ENCODE measurements around the gene PRDM16.

Gene PRDM16

DNA sequence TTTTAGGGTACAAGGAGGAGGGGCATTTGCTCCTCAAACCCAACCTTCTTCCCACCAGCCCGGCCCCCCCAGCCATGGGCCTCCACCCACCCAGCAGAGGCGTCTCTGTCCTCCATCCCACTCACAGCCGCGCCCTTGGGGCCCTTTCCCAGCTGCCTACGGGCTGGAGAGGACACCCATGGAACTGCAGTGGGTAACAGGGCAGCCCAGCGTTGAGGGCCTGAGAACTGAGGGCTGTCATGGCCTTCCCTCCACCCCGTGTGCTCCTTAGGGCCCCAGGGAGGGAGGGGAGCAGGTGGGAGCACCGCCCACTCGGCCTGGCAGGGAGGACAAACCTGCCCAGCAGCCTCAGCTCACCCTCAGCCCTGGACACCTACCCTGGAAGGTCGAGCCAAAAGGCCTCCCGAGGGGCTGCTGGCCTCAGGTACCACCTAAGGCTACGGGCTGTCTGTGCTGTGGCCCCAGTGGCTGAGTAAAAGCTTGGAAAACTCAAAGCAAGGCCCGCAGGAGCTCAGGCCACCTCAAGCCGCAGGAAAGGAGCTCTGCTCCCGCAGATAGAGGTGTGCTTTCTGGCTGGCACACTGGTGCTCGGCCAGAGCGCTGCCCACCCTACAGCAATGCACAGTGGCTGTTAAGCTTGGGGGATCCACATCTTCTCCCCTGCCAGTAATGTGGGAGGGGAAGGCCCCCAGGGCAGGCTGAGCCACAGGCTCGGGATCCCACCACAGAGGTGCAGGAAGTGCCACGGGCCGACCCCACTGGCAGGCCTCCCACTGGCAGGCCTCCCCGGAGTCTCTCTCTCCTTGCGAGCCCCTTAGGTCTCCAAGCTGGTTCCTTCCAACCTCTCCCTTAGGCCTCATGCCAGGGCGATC, 383.2 kb downstream of the PRDM16 start:
- no peaks in the 10 kb centered on the region for H3K4me1 Mint-ChIP-seq (ENCODE audit: low read depth)
- no peak overlapping the region for H3K27ac Mint-ChIP-seq
- peaks cover 13% of the 10 kb centered on the region for H3K27me3 Mint-ChIP-seq (ENCODE audit: low read depth)
- H3K4me3 Mint-ChIP-seq: no peak overlapping the region
- no peaks in the 10 kb centered on the region for H3K9me3 Mint-ChIP-seq
- H3K36me3 Mint-ChIP-seq (ENCODE audit: low read depth): no peaks in the 10 kb centered on the region

DNA sequence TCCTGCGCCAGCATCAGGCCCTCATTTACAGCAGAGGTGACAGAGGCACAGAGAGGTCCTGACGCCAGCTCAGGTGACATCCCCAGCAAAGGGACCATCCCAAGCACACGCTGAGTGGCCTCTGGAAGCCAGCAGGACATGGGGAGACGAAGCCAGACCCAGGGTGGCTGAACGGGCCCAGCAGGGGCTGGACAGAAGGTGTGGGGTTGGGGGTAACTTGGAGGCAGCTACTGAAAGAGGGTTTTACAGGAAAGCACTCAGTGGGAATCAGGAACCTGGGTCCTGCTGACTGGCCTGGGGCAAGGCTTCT, 383.8 kb downstream of the PRDM16 start:
- Mint-ChIP-seq H3K27me3 (ENCODE audit: low read depth) (peaks cover 13% of the 10 kb centered on the region), H3K4me1 (ENCODE audit: low read depth) (no peaks in the 10 kb centered on the region), H3K4me3 (no peak overlapping the region), H3K36me3 (ENCODE audit: low read depth) (no peaks in the 10 kb centered on the region), H3K9me3 (no peaks in the 10 kb centered on the region), H3K27ac (no peak overlapping the region)

DNA sequence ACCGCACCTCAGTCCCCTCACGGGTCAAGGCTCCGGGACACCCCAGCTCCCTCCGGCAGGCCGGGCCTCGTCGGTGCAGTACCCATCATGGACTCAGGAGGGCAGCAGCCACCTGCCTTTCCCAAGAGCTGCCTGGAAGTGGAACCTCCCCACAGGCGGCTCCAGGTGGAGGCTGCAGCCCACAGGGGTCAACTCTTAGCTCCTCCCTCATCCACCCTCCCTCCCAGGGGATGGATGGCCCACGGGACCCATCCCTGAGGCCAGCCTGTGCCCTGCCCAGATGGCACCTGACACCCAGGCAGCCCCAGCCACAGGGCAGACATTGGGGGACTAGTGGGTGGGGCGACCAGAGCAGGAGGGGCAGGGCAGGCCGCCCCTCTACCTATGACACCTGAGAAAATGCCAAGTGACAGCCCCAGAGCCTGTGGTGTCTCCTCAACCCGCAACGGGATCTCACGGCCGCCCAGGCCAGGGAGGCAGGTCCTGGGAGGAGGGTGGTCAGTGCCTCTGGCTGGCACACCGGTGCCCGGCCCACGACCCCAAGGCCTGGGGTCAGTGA, 384.3 kb downstream of the PRDM16 start:
- H3K36me3 Mint-ChIP-seq (ENCODE audit: low read depth): no peaks in the 10 kb centered on the region
- no peak overlapping the region for H3K4me3 Mint-ChIP-seq
- no peaks in the 10 kb centered on the region for H3K4me1 Mint-ChIP-seq (ENCODE audit: low read depth)
- peaks cover 13% of the 10 kb centered on the region for H3K27me3 Mint-ChIP-seq (ENCODE audit: low read depth)
- H3K9me3 Mint-ChIP-seq: no peaks in the 10 kb centered on the region
- H3K27ac Mint-ChIP-seq: no peak overlapping the region

DNA sequence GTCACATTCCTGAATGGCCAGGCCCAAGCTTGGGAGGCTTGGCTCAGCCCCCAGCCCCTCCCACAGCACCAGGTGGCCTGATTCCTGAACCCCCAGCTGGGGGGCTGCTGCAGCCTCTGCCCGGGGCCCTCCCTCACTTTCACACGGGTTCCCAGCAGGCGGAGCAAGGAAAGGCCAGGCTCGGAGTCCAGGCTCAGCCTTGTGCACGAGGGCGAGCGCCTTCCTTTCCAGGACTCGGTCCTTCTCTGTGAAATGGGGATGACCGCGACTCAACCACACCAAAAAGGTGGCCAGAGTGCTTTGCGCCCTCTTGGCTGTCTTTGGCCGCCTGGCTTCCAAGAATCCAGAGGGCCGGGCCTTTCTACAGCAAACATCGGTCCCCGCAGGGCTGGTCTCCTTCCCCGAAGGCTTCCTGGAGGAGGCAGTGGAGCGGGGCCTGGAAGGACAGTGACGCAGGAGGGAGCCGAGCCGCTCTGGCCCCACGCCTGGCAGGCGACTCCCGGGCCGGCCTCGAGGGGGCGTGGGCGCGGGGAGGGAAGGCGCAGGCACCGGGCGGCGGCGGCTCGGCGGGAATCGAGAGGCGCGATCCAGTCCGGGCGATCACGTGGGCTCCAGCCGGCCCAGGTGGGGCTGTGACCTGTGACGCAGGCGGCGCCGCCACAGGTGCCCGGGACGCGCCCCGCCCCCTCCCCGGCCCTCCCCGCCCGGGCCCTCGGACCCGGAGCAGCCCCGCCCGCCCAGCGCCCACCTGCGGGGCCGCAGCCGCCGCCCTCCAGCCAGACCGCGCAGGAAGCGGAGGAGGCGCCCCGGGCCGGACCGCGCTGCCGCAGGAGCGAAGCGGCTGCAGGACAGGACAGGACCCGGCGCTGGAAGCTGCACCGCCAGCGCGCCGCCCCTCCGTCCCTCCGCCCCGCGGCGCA, 385.1 kb downstream of the PRDM16 start, which contains the start of gene ARHGEF16:
TSS of gene ARHGEF16 (plus strand) at position 775 of the 920 bp plus-strand sequence. CDS start 8,420 bp downstream, outside the sequence.
- no peaks in the 10 kb centered on the region for H3K9me3 Mint-ChIP-seq
- no peaks in the 10 kb centered on the region for H3K36me3 Mint-ChIP-seq (ENCODE audit: low read depth)
- peaks cover 10% of the 10 kb centered on the region for H3K27me3 Mint-ChIP-seq (ENCODE audit: low read depth)
- H3K4me1 Mint-ChIP-seq (ENCODE audit: low read depth): no peaks in the 10 kb centered on the region
- H3K27ac Mint-ChIP-seq: no peak within 1 kb of the TSS
- no peak within 1 kb of the TSS for H3K4me3 Mint-ChIP-seq

DNA sequence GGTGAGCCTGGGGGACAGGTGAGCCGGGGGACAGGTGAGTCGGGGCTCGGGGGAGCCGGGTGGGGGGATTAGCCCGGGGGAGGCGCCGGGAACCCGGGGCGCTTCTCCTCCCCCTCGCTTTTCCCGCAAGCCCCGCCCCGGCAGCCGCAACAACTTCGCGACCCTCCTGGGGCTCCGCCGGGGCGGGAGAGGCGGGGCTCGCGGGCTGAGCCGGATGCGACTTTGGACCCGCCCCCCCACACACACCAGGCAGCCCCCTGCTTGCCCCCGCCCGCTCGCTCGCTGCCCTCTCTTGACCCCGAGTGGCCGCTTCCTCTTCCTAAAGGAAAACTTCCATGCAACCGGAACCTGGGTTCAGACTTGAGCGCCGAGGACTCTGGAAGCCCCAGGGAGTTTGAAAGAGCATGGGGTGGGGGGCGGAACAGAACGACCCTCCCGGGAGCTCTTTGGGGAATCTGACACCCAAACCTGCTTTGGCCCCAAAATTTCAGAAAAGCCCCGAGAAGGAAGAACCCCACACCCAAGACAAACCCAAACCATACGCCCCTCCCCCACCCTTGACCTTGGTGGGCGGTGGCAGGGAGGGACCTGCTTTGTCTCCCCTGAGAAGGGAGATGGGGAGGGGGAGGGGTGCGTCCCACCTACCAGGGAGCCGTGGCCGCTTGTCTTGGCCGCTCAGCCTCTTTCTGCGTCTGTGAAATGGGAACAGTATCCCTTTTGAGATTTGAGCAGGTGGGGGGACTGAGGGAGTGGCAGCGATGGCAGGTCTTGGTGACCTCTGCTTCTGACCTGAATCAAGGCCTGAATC, 386.0 kb downstream of the PRDM16 start:
- Mint-ChIP-seq H3K27me3 (ENCODE audit: low read depth) (peaks cover 10% of the 10 kb centered on the region), H3K4me1 (ENCODE audit: low read depth) (no peaks in the 10 kb centered on the region), H3K27ac (no peak overlapping the region), H3K9me3 (no peaks in the 10 kb centered on the region), H3K4me3 (no peak overlapping the region), H3K36me3 (ENCODE audit: low read depth) (no peaks in the 10 kb centered on the region)

DNA sequence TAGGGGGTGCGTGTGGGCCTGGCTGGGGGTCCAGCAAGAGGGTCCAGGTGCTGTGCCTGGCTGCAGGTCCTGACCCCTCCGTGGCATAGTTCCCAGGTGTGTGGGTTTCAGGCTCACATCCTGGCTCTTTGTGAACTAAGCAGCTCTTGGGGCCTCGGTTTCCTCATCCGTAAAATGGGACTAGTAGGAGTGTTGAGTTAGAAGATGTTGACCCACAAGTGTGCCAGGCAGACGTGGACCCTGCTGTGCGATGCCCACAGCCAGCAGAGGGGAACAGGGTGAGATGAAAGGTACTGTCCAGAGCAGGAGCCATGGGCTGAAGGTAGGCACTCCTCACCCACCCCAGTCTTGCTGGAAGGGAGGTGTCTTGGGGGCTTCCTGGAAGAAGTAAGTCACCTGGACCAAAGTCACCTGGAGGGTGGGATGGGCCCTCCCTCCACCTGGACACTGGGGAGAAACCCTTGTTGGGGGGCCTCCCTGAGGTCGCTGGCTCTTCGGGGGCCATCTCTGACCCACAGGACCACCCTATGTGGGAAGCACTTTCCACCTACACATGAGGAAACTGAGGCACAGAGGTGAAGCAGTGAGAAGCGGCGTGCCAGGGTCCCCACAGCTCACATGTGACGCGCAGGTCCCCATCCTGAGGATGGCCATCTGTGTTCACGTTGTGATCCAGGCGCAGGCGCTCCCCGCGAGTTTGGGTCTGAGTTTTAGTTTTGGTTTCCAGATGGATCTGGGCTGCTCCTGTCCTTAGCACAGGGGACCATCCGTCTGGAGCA, 386.9 kb downstream of the PRDM16 start:
- Mint-ChIP-seq H3K36me3 (ENCODE audit: low read depth) (no peaks in the 10 kb centered on the region), H3K27me3 (ENCODE audit: low read depth) (peaks cover 10% of the 10 kb centered on the region)

DNA sequence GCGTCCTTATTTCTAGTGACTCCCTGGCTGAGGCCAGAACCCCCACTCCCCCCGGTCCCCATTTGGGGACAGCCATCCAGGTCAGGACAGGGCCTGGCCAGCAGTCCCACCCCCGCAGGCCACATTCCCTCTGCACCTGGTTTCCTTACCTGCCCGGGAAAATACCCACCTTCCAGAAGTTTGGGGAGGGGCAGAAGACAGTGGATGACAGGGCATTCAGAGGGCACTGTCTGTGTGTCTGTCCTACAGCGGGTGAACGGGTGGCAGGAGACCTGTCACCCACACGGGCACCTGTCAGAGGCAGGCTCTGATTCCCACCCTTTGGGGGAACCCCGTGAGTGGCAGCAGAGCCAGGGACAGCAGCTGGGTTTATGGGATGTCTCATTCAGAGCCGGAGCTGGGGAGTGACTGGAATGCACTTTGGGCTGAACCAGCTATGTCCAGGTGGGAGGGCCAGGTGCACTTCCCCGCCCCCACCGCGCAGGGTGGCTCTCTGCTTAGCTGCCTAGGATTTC, 387.5 kb downstream of the PRDM16 start:
- H3K4me3 Mint-ChIP-seq: no peak overlapping the region
- peaks cover 10% of the 10 kb centered on the region for H3K27me3 Mint-ChIP-seq (ENCODE audit: low read depth)
- H3K9me3 Mint-ChIP-seq: no peaks in the 10 kb centered on the region
- H3K27ac Mint-ChIP-seq: no peak overlapping the region
- no peaks in the 10 kb centered on the region for H3K4me1 Mint-ChIP-seq (ENCODE audit: low read depth)
- H3K36me3 Mint-ChIP-seq (ENCODE audit: low read depth): no peaks in the 10 kb centered on the region

More for the DNA sequence above, 386.9 kb downstream of the PRDM16 start:
- Mint-ChIP-seq H3K27ac (no peak overlapping the region), H3K4me3 (no peak overlapping the region), H3K4me1 (ENCODE audit: low read depth) (no peaks in the 10 kb centered on the region), H3K9me3 (no peaks in the 10 kb centered on the region)

DNA sequence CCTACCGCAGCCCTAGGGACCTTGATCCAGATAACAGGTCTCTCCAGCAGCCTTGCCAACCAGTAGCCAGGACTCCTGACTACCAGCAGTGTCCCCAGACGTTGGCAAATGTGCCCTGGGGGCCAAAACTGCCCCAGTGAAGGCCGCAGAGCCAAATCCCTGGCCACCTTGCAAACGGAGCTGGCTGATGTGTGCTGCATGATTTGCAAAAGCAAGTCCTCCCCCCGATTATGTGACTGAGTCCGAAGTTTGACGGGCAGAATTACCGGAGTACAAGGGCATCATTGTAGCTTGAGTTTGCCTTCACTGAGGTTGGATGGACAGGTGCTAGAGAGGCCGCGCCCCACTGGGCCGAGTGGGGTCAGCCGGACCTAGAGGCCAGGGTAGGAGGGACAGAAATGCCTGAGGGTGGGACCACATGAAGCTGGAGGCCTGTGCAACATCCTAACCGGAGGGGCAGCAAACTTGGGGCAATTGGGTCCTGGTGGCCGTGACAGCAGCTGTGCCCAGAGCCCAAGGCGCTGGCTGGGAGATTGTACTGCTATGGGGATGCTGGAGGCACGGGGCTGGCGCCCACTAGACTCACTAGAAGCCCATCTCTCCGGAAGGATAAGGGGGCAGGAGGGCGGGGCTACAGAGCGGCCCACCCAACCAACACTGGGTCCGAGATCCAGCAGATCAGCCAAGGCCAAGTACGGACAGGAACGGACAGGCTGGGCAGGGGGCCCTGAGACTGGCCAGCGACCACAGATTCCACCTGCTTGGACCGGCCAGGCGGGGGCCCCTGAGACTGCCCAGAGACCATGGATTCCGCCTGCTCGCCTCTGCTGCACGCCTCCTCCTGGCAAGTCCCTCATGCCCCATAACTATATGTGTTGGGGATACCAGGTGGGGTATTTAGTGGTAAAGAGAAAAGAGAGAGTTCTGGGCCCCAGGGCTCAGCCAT, 388.2 kb downstream of the PRDM16 start:
- H3K4me3 Mint-ChIP-seq: no peak overlapping the region
- no peak overlapping the region for H3K27ac Mint-ChIP-seq
- no peaks in the 10 kb centered on the region for H3K9me3 Mint-ChIP-seq
- H3K27me3 Mint-ChIP-seq (ENCODE audit: low read depth): peaks cover 10% of the 10 kb centered on the region
- no peaks in the 10 kb centered on the region for H3K36me3 Mint-ChIP-seq (ENCODE audit: low read depth)
- H3K4me1 Mint-ChIP-seq (ENCODE audit: low read depth): no peaks in the 10 kb centered on the region

DNA sequence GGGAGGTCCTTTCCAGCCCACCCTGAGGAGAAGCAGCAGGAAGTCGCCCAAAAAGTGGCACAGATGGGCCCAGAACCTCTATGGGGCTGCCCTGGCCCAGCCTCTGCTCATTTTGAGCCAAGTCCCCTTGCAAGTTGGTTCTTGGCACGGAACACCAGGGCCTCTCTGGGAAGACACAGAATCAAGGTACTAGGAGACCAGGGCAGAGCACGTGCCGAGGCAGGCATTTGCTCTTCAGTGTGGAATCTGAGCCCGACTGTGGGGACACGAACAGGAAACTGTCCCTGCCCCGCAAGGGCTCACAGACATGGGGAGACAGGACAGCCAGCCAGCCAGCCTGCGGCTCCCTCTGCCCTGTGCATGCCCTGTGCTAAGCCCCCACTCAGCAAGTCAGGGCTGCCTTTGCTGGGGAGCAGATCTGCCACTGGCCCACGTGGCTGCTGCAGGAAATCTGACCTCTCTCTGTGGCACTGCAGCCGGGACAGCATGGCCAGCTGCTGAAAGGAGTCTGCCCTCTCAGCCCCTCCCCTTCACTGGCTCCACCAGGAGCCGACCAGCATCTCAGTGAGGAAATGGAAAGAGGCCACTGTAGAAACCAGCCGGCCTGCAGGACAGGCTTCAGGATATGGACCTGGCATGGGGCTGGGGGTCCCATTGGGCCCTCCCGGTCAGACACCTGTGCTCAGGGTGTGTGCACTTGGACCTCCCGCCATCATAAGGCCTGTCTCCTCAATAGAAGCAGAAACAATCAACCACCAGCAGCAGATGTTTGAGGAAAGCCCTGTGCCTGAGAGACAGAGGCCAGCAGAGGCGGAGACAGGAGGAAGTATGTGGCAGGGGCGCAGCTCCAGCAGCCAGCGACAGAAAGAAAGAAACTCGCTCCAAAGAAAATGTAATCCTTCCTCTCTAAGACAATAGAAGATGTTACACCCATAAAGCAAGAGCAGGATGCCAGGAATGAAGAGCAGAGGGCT, 389.2 kb downstream of the PRDM16 start:
- no peaks in the 10 kb centered on the region for H3K9me3 Mint-ChIP-seq
- H3K4me3 Mint-ChIP-seq: no peak overlapping the region
- H3K4me1 Mint-ChIP-seq (ENCODE audit: low read depth): no peaks in the 10 kb centered on the region
- H3K27me3 Mint-ChIP-seq (ENCODE audit: low read depth): peaks cover 9% of the 10 kb centered on the region
- no peaks in the 10 kb centered on the region for H3K36me3 Mint-ChIP-seq (ENCODE audit: low read depth)
- no peak overlapping the region for H3K27ac Mint-ChIP-seq

DNA sequence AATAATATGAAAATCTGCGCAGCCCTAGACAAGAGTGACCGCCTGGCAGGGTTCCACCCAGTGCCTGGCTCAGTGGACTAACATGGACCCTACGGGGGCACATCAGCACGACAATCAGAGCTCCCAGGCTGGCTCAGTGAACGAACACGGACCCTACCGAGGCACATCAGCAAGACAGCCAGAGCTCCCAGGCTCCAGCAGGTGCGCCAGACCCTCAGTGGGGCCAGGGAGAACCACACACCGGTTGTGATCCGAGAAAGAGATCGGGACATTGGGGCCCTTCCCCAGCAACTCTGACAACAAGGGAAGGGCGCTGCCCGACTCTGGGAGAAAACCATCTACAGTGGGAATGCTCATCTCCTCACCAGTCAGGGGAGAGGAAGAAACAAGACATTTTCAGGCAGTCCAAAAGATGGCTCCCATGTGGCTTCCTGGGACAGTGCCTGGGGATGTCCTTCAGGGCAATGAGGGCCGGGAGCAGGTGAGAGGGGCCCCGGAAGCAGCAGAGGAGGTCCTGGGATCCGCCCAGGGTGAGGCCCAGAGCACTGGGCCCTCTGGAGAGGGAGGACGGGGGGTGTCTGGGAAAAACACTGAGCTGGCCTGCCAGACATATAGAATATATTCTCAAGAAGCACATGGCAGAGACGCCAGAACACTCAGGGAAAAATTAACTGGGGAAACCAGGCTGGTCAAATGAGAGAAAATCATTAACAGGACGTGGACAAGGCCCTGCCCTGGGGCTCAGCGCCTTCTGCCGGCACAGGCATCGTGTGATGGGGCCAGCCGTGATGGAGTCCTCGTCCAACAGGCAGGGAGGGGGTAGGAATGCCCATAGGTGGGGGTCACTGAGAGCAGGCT, 390.3 kb downstream of the PRDM16 start:
- no peak overlapping the region for H3K4me3 Mint-ChIP-seq
- peaks cover 7% of the 10 kb centered on the region for H3K27me3 Mint-ChIP-seq (ENCODE audit: low read depth)
- H3K4me1 Mint-ChIP-seq (ENCODE audit: low read depth): no peaks in the 10 kb centered on the region
- H3K9me3 Mint-ChIP-seq: no peaks in the 10 kb centered on the region
- H3K36me3 Mint-ChIP-seq (ENCODE audit: low read depth): no peaks in the 10 kb centered on the region
- no peak overlapping the region for H3K27ac Mint-ChIP-seq
